Peyer's patch (tissue), 4 donors: ENCODE measurements around the gene ZNF280D.

ENCODE experiments used
- CTCF ChIP-seq, 6 experiments: fragments of 450-650 bp in 4 of 6; fragments of 200-600 bp in 2 of 6; sonication (generic) in 1 of 6; IDR thresholded peaks; one replicate each; pipeline ENCODE4 v1.5.1; 2017 to 2019; ENCODE audit warnings: antibody characterized with exemption in 6 of 6, mild to moderate bottlenecking in 3 of 6, moderate library complexity in 1 of 6
- POLR2A ChIP-seq, 2 donors: fragments of 450-650 bp; IDR thresholded peaks; one replicate each; pipeline ENCODE4 v1.5.1; 2017; ENCODE audit warnings: antibody characterized with exemption in 2 of 2, mild to moderate bottlenecking in 2 of 2, moderate library complexity in 2 of 2

DNA sequence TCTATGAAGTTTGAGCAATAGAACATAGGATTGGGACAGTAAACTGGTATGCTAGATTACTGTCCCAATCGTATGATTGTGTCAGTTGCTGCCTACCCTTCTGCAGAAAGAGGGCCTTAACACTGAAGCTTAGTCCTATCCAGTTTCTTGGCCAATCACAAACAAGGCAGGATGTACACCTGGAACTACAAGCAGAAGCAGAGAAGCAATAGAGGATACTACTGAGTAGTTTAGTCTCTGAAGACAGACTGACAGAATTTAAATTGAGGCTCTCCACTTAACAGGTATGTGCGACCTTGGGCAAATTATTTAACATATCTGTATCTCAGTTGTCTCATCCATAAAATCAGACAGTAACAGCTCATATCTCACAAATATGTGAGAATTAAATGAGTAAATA lies 85.0 kb downstream of the ZNF280D start:
- TF ChIP-seq CTCF (IDR thresholded peaks at IDR 0.05) = no peak
- TF ChIP-seq POLR2A (IDR thresholded peaks at IDR 0.05) = no peak
